Uterine smooth muscle cell (primary cell): ENCODE data around the gene NNMT. TPM values are rescaled to one million over a fixed set of nuclear protein-coding genes. Genes with fewer than 3 reads are reported as not detected.

Experiments used
- total RNA-seq: library from RNA; depleted of rRNA; stranded (reverse); fragments of >200 nt; gene quantifications from 2 replicates; pipeline ENCODE4 v1.2.3, GENCODE V29; 2014

The NNMT gene
- total RNA-seq = 137 and 508 TPM in 2 replicates

GRCh38 chr11:114295676-114296604 lies at the start of gene NNMT:
Gene NNMT (plus strand): TSS chr11:114296399. CDS start chr11:114296557, 158 bp downstream.

Other genes with a start within 250 kb of the NNMT start
- under 0.01 TPM in 1 of 2 replicates, not detected in the other for gene ZBTB16, start 236.7 kb upstream of the NNMT start, total RNA-seq
- 3.4 TPM in 2 replicates for gene C11orf71, start 104.1 kb downstream of the NNMT start, total RNA-seq
- 43.2 and 47.6 TPM in 2 replicates for gene RBM7, start 104.3 kb downstream of the NNMT start, total RNA-seq
- 188 and 333 TPM in 2 replicates for gene REXO2, start 143.1 kb downstream of the NNMT start, total RNA-seq